ENCODE results near the gene TMEM35B. TPM values are rescaled to one million over a fixed set of nuclear protein-coding genes. Genes with fewer than 3 reads are reported as not detected.

Gene TMEM35B
- total RNA-seq, 1 donor from 2014 or later: 15.6 TPM

DNA sequence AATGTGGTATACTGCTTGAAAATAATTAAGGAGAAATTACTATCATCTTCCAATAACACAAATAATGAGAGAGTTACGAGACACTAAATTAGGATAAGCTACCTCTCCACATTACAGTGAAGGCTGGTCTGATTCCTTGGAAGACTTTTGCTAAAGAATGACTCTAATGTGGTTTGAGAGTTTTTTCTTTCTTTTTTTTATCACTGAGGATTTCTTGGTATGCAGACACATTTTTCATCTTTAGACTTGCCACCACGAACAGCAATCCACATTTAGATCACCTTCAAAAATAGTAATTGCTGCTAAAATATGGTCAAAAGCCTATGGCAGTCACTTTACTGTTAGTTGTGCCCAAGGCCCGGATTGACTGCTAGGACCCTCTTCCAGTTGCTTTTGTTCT is 16.6 kb upstream of the TMEM35B start:
- FAIRE-seq (peak; percentile 65), DNase-seq (ENCODE audit: low read depth) (peak; percentile 74)
- H3K4me1 Mint-ChIP-seq (ENCODE audit: low read depth, unreplicated experiment): peaks cover 10% of the 10 kb centered on the region
- Histone ChIP-seq H2AFZ (ENCODE audit: low read depth, low read length) (no peak overlapping the region), H3K27ac (ENCODE audit: low read depth, low read length) (no peak overlapping the region), H3K4me1 (ENCODE audit: insufficient read depth, low read length) (peaks cover 4% of the 10 kb centered on the region), H3K9me3 (ENCODE audit: insufficient read depth, low read depth, low read length) (no peaks in the 10 kb centered on the region), H3K36me3 (ENCODE audit: insufficient read depth, low read length) (peaks cover 10% of the 10 kb centered on the region), H4K20me1 (ENCODE audit: insufficient read depth, low read length) (no peaks in the 10 kb centered on the region), H3K9ac (ENCODE audit: low read length) (no peak overlapping the region), H3K27me3 (ENCODE audit: insufficient read depth, low read length) (no peaks in the 10 kb centered on the region), H3K4me2 (ENCODE audit: low read length) (peak overlapping the region; percentile 36), H3K79me2 (ENCODE audit: insufficient read depth, low read length) (no peaks in the 10 kb centered on the region), H3K4me3 (ENCODE audit: insufficient read depth, low read depth, low read length) (no peak overlapping the region)
- no peak overlapping the region for H3K4me3 Mint-ChIP-seq (ENCODE audit: unreplicated experiment)
- peaks cover 5% of the 10 kb centered on the region for H3K36me3 Mint-ChIP-seq (ENCODE audit: low read depth, unreplicated experiment)
- H3K27ac Mint-ChIP-seq (ENCODE audit: unreplicated experiment): peak overlapping the region; percentile 44
- TF ChIP-seq EZH2 (IDR thresholded peaks at IDR 0.05; ENCODE audit: insufficient read depth, low read length): no peak
- TF ChIP-seq, protein P1, sequence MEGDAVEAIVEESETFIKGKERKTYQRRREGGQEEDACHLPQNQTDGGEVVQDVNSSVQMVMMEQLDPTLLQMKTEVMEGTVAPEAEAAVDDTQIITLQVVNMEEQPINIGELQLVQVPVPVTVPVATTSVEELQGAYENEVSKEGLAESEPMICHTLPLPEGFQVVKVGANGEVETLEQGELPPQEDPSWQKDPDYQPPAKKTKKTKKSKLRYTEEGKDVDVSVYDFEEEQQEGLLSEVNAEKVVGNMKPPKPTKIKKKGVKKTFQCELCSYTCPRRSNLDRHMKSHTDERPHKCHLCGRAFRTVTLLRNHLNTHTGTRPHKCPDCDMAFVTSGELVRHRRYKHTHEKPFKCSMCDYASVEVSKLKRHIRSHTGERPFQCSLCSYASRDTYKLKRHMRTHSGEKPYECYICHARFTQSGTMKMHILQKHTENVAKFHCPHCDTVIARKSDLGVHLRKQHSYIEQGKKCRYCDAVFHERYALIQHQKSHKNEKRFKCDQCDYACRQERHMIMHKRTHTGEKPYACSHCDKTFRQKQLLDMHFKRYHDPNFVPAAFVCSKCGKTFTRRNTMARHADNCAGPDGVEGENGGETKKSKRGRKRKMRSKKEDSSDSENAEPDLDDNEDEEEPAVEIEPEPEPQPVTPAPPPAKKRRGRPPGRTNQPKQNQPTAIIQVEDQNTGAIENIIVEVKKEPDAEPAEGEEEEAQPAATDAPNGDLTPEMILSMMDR (IDR thresholded peaks at IDR 0.05; ENCODE audit: insufficient read depth, low read depth, low read length): no peak
- H3K9me3 Mint-ChIP-seq (ENCODE audit: unreplicated experiment): no peaks in the 10 kb centered on the region
- H3K27me3 Mint-ChIP-seq (ENCODE audit: low read depth, unreplicated experiment): no peaks in the 10 kb centered on the region

DNA sequence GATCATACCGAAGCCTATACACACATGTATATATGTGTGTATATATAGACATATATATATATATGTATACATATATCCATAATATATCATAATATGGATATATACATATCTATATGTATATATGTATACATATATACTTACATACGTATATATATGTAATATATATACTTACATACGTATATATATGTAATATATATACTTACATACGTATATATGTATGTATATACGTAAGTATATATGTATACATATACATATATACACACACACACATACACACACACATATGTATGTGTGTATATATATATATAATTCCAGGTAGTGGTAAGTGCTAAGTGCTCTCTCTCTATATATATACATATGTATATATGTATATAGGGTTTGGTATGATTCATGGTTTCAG is 9.7 kb upstream of the TMEM35B start:
- FAIRE-seq: no peak
- no peaks in the 10 kb centered on the region for H3K79me2 ChIP-seq (ENCODE audit: insufficient read depth, low read length)

DNA sequence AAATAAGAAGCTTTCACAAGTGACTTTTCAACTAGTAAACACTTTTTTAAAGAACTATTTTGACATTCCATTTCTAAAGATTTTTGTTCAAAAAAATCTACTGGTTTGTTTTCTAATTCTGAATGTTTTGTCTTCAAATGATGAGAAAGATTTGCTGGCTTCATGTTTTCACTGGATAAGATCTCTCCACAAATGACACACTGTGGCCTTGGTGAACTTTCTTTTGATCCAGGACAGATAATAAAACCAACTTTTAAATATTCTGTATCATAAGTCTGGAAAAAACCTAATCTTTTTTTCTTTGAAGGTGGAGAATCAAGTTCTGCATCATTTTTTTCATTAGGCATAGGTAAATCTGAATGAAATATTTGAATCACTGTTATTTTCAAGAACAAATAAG is 3.4 kb upstream of the TMEM35B start:
- Histone ChIP-seq H3K4me1 (ENCODE audit: insufficient read depth, low read length) (peaks cover 11% of the 10 kb centered on the region), H4K20me1 (ENCODE audit: insufficient read depth, low read length) (no peaks in the 10 kb centered on the region), H3K79me2 (ENCODE audit: insufficient read depth, low read length) (peaks cover 24% of the 10 kb centered on the region), H3K4me2 (ENCODE audit: low read length) (no peak overlapping the region), H3K27ac (ENCODE audit: low read depth, low read length) (no peak overlapping the region), H3K9ac (ENCODE audit: low read length) (no peak overlapping the region), H3K4me3 (ENCODE audit: insufficient read depth, low read depth, low read length) (no peak overlapping the region), H3K9me3 (ENCODE audit: insufficient read depth, low read depth, low read length) (no peaks in the 10 kb centered on the region), H2AFZ (ENCODE audit: low read depth, low read length) (no peak overlapping the region), H3K36me3 (ENCODE audit: insufficient read depth, low read length) (peaks cover 16% of the 10 kb centered on the region), H3K27me3 (ENCODE audit: insufficient read depth, low read length) (no peaks in the 10 kb centered on the region)
- Mint-ChIP-seq H3K27ac (ENCODE audit: unreplicated experiment) (no peak overlapping the region), H3K4me3 (ENCODE audit: unreplicated experiment) (no peak overlapping the region), H3K27me3 (ENCODE audit: low read depth, unreplicated experiment) (no peaks in the 10 kb centered on the region), H3K36me3 (ENCODE audit: low read depth, unreplicated experiment) (peaks cover 2% of the 10 kb centered on the region), H3K9me3 (ENCODE audit: unreplicated experiment) (no peaks in the 10 kb centered on the region), H3K4me1 (ENCODE audit: low read depth, unreplicated experiment) (peaks cover 14% of the 10 kb centered on the region)
- FAIRE-seq (no peak), DNase-seq (ENCODE audit: low read depth) (no peak)
- TF ChIP-seq, protein P1 (IDR thresholded peaks at IDR 0.05; ENCODE audit: insufficient read depth, low read depth, low read length): no peak
- no peak for TF ChIP-seq EZH2 (IDR thresholded peaks at IDR 0.05; ENCODE audit: insufficient read depth, low read length)

More for the DNA sequence above, 9.7 kb upstream of the TMEM35B start:
- Histone ChIP-seq H3K4me2 (ENCODE audit: low read length) (no peak overlapping the region), H3K4me1 (ENCODE audit: insufficient read depth, low read length) (no peaks in the 10 kb centered on the region), H3K27me3 (ENCODE audit: insufficient read depth, low read length) (no peaks in the 10 kb centered on the region), H3K9ac (ENCODE audit: low read length) (no peak overlapping the region), H2AFZ (ENCODE audit: low read depth, low read length) (no peak overlapping the region), H4K20me1 (ENCODE audit: insufficient read depth, low read length) (no peaks in the 10 kb centered on the region), H3K4me3 (ENCODE audit: insufficient read depth, low read depth, low read length) (no peak overlapping the region), H3K27ac (ENCODE audit: low read depth, low read length) (no peak overlapping the region), H3K9me3 (ENCODE audit: insufficient read depth, low read depth, low read length) (no peaks in the 10 kb centered on the region), H3K36me3 (ENCODE audit: insufficient read depth, low read length) (peaks cover 3% of the 10 kb centered on the region)
- Mint-ChIP-seq H3K27ac (ENCODE audit: unreplicated experiment) (no peak overlapping the region), H3K36me3 (ENCODE audit: low read depth, unreplicated experiment) (peaks cover 5% of the 10 kb centered on the region), H3K27me3 (ENCODE audit: low read depth, unreplicated experiment) (no peaks in the 10 kb centered on the region), H3K9me3 (ENCODE audit: unreplicated experiment) (no peaks in the 10 kb centered on the region), H3K4me1 (ENCODE audit: low read depth, unreplicated experiment) (no peaks in the 10 kb centered on the region), H3K4me3 (ENCODE audit: unreplicated experiment) (no peak overlapping the region)
- TF ChIP-seq, protein P1 (IDR thresholded peaks at IDR 0.05; ENCODE audit: insufficient read depth, low read depth, low read length): no peak
- TF ChIP-seq EZH2 (IDR thresholded peaks at IDR 0.05; ENCODE audit: insufficient read depth, low read length): no peak
- no peak for DNase-seq (ENCODE audit: low read depth)

Data from astrocyte (in vitro differentiated cells and primary cell).